HG03571 (cell line): ENCODE results near the gene KNOP1.

Source experiments
- ATAC-seq: cut with Tn5 transposase; IDR thresholded peaks from one replicate; pipeline ENCODE4 v1.9.1; 2021; ENCODE audit not compliant: unreplicated experiment

The KNOP1 gene, protein sequence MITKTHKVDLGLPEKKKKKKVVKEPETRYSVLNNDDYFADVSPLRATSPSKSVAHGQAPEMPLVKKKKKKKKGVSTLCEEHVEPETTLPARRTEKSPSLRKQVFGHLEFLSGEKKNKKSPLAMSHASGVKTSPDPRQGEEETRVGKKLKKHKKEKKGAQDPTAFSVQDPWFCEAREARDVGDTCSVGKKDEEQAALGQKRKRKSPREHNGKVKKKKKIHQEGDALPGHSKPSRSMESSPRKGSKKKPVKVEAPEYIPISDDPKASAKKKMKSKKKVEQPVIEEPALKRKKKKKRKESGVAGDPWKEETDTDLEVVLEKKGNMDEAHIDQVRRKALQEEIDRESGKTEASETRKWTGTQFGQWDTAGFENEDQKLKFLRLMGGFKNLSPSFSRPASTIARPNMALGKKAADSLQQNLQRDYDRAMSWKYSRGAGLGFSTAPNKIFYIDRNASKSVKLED

DNA sequence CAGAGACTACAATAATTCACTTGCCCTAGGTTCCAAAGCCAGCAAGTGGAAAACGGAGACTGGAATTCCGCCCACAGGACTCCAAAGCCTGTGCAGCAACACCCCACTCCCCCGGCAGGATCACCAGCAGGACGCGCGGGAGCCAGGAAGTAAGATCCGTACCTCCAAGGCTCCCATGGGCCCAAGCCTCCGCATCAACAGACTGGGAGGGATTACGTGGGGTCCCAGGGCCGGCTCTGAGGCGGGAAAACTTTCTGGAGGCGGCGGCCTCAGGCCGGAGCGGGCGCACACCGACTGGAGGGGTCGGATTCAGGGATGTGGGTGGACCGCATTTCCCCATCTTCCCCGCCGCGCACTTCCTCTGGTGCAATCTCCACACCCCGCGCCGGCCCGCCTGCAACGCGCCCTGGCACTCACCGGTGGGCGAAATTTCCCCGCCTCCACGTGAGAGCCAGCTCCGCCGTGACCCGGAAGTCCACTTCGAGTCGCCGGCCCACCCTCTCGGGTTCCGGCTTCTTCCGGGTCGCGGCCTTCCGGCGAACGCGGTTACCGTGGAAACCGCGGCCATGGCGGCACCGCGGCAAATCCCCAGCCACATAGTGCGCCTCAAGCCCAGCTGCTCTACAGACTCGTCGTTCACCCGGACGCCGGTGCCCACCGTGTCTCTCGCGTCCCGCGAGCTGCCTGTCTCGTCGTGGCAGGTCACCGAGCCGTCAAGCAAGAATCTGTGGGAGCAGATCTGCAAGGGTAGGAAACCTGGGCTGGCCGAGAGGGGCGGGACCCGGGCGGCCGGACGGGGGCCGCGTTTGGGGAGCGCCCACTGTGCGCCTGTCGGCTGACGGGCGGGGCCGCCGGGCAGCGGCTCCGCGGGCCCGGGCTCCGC is at the start of gene KNOP1, which contains the start of gene IQCK:
Gene KNOP1, minus strand, starts transcription at position 487 of the 883 bp plus-strand sequence. CDS start 3,192 bp downstream, outside the sequence.
Gene IQCK, plus strand, starts transcription at position 531 of the 883 bp plus-strand sequence. Its CDS starts 36 bp downstream, at position 567.
- peak; percentile 96 for ATAC-seq

DNA sequence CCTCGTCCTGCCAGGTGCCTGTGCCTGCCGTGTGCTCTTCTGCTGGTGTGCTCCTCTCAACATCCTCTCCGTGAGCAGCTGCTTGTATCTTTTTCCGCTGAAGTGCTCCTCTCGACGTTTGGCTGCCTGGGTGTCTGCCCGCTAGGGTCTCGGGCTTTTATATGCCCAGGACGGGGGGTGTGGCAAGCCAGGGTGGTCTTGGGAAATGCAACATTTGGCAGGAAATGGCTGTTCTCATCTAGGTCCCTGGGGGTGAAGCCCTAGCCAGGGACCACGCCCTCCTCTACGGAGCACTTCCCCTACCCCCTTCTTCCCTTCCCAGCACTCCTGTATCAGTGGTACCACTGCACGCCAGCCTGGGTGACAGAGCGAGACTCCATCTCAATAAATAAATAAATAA is 49.5 kb upstream of the KNOP1 start:
- ATAC-seq: no peak

DNA sequence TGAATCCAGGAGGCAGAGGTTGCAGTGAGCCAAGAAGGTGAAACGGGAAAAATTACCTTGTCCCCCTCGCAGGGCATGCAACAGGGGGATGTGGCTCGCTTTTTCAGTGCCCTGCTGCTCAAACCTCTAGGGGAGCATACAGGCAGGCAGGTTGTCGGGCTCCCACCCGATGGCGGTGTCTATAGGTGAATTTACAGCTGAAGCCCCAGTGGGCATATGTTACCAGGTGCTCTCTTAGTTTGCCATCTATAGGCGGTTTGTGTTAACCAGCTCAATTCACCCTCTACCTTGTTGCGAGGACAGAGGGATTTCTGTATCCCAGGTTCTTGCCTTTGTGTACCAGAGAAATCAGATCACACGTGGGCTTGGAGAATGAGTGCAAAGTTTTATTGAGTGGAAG is 49.0 kb upstream of the KNOP1 start:
- no peak for ATAC-seq

DNA sequence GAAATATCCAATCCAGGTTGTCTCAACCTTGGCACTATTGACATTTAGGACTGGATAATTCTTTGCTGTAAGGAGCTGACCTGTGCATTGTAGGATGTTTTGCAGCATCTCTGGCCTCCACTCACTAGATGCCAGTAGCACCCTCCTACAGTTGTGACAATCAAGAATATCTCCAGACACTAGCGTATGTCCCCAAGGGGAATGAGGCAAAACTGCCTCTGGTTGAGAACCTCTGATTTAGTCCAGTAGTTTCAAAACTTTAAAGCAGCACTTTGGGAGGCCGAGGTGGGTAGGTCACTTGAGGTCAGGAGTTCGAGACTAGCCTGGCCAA is 48.5 kb upstream of the KNOP1 start:
- ATAC-seq: no peak

DNA sequence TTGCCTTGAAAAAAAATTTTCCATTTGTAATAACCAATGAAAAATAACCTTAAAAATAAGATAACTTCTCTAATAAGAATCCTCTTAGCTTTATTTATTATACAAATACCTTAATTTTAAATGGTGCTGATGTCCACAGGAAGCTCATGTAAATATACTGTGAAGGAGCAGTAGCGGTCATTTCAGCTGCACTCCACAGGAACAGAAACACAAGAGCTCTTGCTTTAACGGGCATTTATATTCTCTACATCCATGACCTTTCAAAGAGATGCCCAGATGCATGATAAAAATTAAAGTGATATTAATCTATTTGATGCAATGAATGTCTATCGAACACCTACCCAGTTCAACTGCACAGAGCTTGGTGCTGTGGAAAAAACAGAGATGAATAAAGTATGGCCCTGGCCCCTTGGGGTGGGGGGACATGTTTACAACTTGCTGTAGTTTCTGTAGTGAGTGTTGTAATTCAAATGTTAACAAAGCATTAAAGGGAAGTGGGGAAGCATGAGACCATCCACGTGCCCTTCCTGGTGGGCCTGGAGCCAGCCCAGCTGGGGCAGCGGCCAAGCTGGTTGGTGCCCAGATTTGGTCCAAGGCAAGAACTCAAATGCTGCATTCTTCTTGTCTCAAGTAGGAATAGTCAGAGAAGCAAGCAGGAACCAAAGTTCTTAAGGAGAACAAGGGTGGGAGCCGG is 48.0 kb upstream of the KNOP1 start:
- no peak for ATAC-seq

- no peak for ATAC-seq
These were observed 42.5 kb upstream of the KNOP1 start for GRCh38 chr16:19760356-19761060.

DNA sequence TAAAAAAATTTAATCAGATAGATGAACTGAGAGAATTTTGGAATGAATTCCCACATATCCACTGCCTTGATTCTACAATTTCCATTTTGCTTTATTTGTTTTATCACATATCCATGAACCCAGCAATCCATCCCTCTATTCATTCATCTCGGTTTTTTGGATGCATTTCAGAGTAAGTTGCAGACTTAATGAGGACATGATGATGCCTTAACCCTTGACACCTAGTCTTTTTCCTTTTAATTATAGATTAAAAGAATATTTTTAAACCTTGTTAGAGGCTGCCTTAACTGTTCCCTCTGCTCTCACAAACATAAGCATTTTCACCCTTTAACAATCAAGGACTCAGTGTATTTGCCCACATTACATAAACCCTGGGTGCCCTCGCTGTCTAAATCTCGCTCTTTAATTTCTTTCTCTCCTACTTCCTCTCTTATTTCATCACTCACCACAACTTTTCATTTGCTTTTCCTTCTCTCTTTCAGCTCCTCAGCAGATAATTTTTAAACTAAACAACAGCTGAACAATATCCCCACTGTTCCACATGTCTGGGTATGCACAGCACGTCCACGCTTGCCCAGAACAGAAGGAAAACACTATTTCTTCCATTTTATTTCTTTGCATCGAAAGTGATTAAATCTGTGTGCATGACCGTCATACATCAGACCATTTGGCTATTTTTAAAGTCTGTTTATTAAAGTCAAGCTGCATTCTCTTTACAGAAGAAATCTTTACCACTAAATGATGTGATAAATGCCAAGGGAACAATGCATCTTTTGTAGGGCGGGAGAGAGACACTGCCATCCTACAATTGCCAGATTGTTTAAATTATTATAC is 40.0 kb upstream of the KNOP1 start:
- no peak for ATAC-seq

DNA sequence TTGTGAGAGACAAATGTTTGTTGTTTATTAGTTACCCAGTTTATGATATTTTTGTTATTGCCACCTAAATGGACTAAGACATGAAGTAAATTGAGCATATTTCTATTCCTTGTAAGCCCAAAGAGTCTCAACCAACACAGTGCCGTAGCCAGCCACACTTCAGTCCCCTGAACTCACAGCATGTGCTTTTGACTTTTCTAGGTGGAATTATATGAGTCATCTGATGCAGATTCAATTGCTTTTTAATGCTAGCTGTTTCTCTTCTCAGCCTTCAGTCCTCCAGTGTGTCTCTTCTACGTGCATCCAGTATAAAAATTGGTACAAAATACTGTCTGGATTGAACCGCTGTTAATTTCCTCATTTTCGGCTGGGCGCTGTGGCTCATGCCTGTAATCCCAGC is 39.0 kb upstream of the KNOP1 start:
- ATAC-seq: no peak

DNA sequence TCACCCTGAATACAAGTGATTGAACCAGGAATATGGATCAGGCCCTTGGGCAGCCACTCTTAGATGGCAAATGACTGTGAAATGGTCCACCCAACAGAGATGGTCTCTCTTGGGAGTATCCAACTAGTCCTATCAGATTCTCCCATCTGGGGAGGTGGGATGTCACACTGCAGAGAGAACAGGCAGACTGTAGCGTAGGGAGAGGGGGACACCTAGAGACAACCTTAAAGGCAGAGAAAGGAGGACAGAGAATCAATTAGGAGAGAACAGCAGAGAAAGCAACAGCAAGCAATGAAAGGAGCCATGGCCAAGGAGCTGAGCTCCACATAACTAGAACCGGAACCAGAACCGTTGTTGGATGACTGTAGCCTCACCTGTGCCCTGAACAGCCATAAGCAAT is 37.2 kb upstream of the KNOP1 start:
- ATAC-seq: no peak

- ATAC-seq: no peak
These were observed 36.6 kb upstream of the KNOP1 start for GRCh38 chr16:19754644-19755036.

DNA sequence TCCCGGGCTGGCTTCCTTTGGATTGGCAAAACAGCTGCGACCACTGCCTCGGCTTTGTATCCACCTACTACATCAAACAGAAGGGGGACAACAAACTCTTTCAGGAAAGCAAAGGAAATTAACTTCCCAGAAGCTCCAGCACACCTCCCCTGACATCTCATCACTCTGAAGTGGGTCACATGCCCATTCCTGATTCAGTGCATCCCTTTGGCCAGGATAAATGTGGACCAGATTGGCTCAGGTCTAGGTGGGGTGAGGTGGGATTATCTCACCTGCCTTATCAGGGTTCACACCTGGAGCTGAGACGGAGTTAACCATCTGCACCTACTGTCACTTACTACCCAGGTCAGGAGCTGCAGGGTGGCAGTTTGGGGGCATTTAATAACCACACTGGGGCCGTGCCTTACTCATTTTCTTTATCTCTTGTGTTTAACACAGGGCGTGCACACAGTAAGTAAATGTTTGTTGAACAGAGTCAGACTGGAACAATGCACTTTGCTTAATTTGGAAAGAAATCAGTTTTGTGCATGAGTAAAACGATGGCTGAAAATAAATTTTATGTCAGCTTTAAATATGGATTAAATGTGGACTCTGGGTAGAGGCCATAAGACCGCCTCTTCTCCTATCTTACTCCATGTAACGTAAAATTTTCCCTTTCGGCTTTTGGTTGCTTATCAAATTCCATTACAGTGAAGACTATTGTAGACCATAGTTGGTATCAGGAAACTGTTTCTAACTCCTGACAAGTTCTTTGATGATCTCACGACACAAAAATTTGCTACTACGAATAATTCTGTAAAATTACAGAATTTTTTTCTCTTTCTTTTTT is 36.0 kb upstream of the KNOP1 start:
- ATAC-seq: no peak

- ATAC-seq: no peak
These were observed 33.7 kb upstream of the KNOP1 start for GRCh38 chr16:19751478-19752385.

GRCh38 chr16:19749571-19750080 is 31.6 kb upstream of the KNOP1 start:
- no peak for ATAC-seq

DNA sequence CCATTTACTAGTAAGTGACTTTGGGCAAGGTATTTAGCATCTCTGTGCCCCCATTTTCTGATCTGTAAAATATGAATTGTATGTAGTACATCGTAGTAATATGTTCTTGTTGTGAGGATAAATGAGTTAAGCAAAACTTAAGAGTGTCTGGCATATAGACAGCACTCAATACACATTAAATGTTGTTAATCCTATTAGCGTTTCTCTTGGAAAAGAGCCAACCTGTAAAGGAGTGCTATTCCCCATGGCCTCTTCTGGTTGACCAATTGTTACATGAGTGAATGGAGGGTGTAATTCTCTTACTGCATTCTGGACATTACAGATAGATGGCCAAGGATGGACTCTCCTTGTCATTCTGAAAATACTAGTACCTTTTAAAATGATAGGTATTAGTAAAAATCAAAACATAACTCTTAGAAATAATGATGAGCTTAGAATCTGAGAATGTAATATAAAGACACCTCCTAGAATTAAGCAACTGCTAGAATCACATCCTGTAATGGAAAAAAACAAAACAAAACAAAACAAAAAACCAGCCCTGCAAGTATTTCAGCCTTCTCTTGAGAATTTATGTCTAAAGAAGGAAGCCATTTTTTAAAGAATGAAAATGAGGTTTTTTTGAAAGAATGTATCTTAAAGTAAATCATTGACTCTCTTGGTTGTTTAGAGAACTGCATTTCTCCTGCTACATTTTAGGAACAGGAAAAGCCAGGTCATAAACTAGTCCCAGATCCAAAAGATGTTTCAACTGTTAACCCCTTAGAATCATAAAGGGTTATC is 30.6 kb upstream of the KNOP1 start:
- no peak for ATAC-seq

GRCh38 chr16:19746561-19746960 is 28.5 kb upstream of the KNOP1 start:
- ATAC-seq: no peak

DNA sequence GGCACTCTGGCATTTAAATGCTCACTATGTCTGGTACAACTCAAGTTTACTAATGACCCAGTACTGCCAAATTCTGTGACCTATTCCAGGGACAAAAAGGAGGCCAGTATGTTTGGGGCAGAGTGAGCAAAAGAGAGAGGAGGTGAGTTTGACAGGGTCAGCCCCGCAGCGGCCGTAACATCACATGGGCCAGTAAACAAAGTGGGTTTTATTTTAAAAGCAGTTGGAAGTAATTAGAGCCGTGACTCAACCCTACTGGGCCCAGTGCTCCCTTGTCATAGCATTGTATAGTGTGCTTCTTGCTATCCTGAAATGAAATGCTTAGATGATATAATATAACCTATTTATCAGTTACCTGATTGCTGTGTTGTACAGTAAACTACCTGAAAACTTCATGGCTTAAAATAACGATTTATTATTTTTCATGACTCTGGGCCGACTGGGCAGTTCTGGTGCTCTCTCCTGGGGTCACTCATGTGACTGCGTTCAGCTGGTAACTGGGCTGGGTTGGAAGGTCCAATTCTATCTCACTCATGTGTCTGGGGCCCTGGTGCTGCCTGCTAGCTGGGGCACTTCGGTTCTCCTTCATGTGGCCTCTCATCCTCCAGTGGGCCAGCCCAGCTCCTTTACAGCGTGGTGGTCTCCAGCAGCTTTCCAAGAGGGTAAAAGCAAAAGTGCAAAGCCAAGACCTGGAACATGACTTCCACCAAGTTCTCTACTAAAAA is 27.4 kb upstream of the KNOP1 start:
- no peak for ATAC-seq
